GM10266 (cell line): Measurements from ENCODE around the gene DIDO1.

Source experiments
- DNase-seq: peaks from one replicate; pipeline ENCODE4 v3.0.0; 2012; ENCODE audit errors: extremely low spot score
- TF ChIP-seq, protein P1 (sequence below): IDR thresholded peaks from 2 replicates; pipeline ENCODE4 v1.5.1; 2012; ENCODE audit warnings: mild to moderate bottlenecking, low read depth; ENCODE audit not compliant: control insufficient read depth, insufficient read depth; ENCODE audit errors: missing control alignments

Gene DIDO1

GRCh38 chr20:62843656-62844055, 82.6 kb downstream of the DIDO1 start:
- no peak for DNase-seq
- TF ChIP-seq, protein P1, sequence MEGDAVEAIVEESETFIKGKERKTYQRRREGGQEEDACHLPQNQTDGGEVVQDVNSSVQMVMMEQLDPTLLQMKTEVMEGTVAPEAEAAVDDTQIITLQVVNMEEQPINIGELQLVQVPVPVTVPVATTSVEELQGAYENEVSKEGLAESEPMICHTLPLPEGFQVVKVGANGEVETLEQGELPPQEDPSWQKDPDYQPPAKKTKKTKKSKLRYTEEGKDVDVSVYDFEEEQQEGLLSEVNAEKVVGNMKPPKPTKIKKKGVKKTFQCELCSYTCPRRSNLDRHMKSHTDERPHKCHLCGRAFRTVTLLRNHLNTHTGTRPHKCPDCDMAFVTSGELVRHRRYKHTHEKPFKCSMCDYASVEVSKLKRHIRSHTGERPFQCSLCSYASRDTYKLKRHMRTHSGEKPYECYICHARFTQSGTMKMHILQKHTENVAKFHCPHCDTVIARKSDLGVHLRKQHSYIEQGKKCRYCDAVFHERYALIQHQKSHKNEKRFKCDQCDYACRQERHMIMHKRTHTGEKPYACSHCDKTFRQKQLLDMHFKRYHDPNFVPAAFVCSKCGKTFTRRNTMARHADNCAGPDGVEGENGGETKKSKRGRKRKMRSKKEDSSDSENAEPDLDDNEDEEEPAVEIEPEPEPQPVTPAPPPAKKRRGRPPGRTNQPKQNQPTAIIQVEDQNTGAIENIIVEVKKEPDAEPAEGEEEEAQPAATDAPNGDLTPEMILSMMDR: no peak

DNA sequence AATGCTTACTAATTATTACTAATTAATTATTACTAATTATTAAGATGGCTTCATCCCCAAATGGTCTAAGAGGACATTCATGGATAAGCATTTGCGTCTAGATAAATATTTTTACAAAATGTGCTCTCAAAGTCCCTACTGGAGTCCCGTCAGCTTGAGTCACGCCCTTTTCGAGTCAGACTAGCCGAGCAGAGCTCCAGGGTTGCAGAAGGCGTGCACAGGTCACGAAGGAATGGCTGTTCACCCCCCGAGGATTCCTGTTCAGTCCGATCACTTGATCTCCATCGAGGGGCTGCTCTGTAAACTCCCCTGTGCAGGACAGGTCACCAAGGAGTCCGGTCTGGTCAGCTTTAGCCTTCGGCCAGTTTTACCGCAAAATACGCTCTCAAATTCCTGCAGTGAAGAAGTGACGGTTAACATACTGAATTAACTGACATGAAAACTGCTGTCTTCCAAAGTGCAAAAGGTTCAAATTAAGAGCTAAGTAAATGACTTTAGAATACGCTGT, 84.5 kb downstream of the DIDO1 start:
- DNase-seq: no peak
- TF ChIP-seq, protein P1: no peak

- no peak for DNase-seq
- TF ChIP-seq, protein P1: no peak
These were observed 85.8 kb downstream of the DIDO1 start for GRCh38 chr20:62840244-62841197.

DNA sequence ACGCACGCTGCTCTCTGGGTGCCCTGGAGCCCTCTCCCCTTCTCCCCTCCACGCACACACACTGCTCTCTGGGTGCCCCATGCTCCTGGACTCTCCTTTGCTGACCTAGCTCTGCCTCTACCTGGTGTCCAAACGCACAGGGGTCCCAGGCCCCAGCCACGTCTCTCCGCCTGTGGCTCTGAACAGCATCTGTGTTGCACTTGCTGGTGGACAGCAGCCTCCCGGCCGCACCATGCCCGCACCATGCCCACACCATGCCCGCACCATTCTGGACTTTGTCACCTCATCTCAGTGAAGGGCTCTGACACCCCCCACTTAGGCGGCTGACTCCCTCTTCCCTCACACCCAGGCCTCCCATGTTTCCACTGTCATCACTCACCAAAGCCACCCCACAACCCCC, 86.5 kb downstream of the DIDO1 start:
- DNase-seq: no peak
- TF ChIP-seq, protein P1: no peak

DNA sequence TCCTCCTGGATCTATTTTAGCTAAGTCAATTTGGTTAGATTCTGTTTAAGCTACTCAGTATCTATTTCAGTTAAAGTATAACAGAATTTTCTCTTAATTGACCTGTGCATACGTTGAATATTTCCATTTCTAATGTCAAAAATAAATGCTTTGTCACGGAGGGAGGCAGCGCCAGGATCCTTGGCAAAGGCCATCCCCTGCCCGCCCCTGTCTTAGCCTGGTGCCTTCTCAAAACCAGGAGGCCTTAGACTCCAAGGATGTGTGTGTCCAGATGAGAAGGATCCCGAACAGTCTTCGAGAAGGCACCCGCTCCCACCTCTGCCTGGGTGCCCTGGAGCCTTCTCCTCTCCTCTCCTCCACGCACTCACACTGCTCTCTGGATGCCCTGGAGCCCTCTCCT, 87.0 kb downstream of the DIDO1 start:
- TF ChIP-seq, protein P1: no peak
- no peak for DNase-seq

GRCh38 chr20:62838128-62838891, 88.0 kb downstream of the DIDO1 start:
- no peak for DNase-seq
- TF ChIP-seq, protein P1: no peak
